Keratinocyte (primary cell): ENCODE measurements around the gene ZSCAN5A. TPM values are rescaled to one million over a fixed set of nuclear protein-coding genes. Genes with fewer than 3 reads are reported as not detected.
"Not testable (repeated sequence)": the region's sequence is repeated elsewhere in the genome, so short reads cannot be mapped to it uniquely, and the experiment has no call there.

Experiments used
- DNase-seq: peaks from one replicate; pipeline ENCODE4 v3.0.0-alpha.2; 2011; ENCODE audit warnings: low read depth, missing footprints, low spot score
- FAIRE-seq: peaks from 2 replicates; lab custom pipeline; 2011; peaks lifted over from hg19 to GRCh38; lab: Jason Lieb, UNC
- H2AFZ ChIP-seq: 2 replicates; pipeline ENCODE4 v1.6.0; 2012; ENCODE audit warnings: low read length, control low read depth, inconsistent platforms; ENCODE audit not compliant: control insufficient read depth
- H3K27ac ChIP-seq: 2 replicates; pipeline ENCODE4 v1.5.1; 2011; ENCODE audit warnings: low read length; ENCODE audit not compliant: control insufficient read depth, insufficient read depth
- H3K27me3 ChIP-seq: 3 replicates; pipeline ENCODE4 v1.6.0; 2011; ENCODE audit warnings: low read length; ENCODE audit not compliant: control insufficient read depth, insufficient read depth; ENCODE audit errors: extremely low read depth
- H3K36me3 ChIP-seq, 2 experiments: 2 replicates in 1 of 2; 3 replicates in 1 of 2; pipeline ENCODE4 v1.5.1; 2011; ENCODE audit warnings: low read length in 2 of 2, mild to moderate bottlenecking in 1 of 2; ENCODE audit not compliant: control insufficient read depth in 2 of 2, insufficient read depth in 2 of 2; ENCODE audit errors: extremely low read depth in 1 of 2
- H3K4me1 ChIP-seq: 3 replicates; pipeline ENCODE4 v1.5.1; 2011; ENCODE audit warnings: low read length; ENCODE audit not compliant: control insufficient read depth, insufficient read depth; ENCODE audit errors: extremely low read depth
- H3K4me2 ChIP-seq: 3 replicates; pipeline ENCODE4 v1.6.0; 2011; ENCODE audit warnings: low read depth, low read length; ENCODE audit not compliant: control insufficient read depth, insufficient read depth; ENCODE audit errors: extremely low read depth
- H3K4me3 ChIP-seq, 3 experiments: fragments of 200-600 bp in 1 of 3; sonication (generic) in 1 of 3; 2 replicates in 2 of 3; 3 replicates in 1 of 3; pipeline ENCODE4 v1.5.1; 2011 to 2016; ENCODE audit warnings: low read length in 3 of 3, mild to moderate bottlenecking in 3 of 3, control low read depth in 2 of 3, inconsistent platforms in 1 of 3, low read depth in 1 of 3, mixed read lengths in 1 of 3, mixed run types in 1 of 3, moderate library complexity in 1 of 3; ENCODE audit not compliant: control insufficient read depth in 2 of 3, insufficient read depth in 2 of 3; ENCODE audit errors: extremely low read depth in 1 of 3
- H3K79me2 ChIP-seq: 2 replicates; pipeline ENCODE4 v1.6.0; 2012; ENCODE audit warnings: low read length; ENCODE audit not compliant: control insufficient read depth, insufficient read depth
- H3K9ac ChIP-seq: 3 replicates; pipeline ENCODE4 v1.6.0; 2011; ENCODE audit warnings: low read length; ENCODE audit not compliant: control insufficient read depth, insufficient read depth; ENCODE audit errors: extremely low read depth
- H3K9me1 ChIP-seq: 3 replicates; pipeline ENCODE4 v1.6.0; 2011; ENCODE audit warnings: low read length; ENCODE audit not compliant: control insufficient read depth, insufficient read depth; ENCODE audit errors: extremely low read depth
- H3K9me3 ChIP-seq: 2 replicates; pipeline ENCODE4 v1.5.1; 2012; ENCODE audit warnings: low read depth, low read length; ENCODE audit not compliant: control insufficient read depth
- H4K20me1 ChIP-seq: 3 replicates; pipeline ENCODE4 v1.6.0; 2011; ENCODE audit warnings: low read length; ENCODE audit not compliant: control insufficient read depth, insufficient read depth; ENCODE audit errors: extremely low read depth
- CTCF ChIP-seq, 3 experiments: IDR thresholded peaks in 1 of 3; conservative IDR thresholded peaks in 1 of 3; optimal IDR thresholded peaks in 1 of 3; 2 replicates in 2 of 3; 3 replicates in 1 of 3; pipeline versions ENCODE3 to v1.5.1; 2011; ENCODE audit warnings: low read length in 3 of 3, mild to moderate bottlenecking in 3 of 3, moderate library complexity in 2 of 3, control low read depth in 1 of 3, inconsistent platforms in 1 of 3; ENCODE audit not compliant: insufficient read depth in 2 of 3; ENCODE audit errors: extremely low read depth in 1 of 3
- EZH2 ChIP-seq: IDR thresholded peaks from one replicate; pipeline ENCODE4 v1.6.1; 2012; ENCODE audit warnings: inconsistent platforms, mild to moderate bottlenecking, low read length, moderate library complexity
- dilution Hi-C: fragments of 300-500 bp; cut with MboI; formaldehyde crosslinking; loops from one replicate; pipeline ENCODE4 v1.7.0; 2020; ENCODE audit warnings: low sequenced_read_pairs; ENCODE audit not compliant: extremely low pct_ligation_motif_present
- polyA plus RNA-seq, 5 experiments: library from polyadenylated mRNA; depleted of rRNA in 3 of 5; stranded (reverse) in 3 of 5; stranded (forward) in 1 of 5; unstranded in 1 of 5; fragments of >200 nt; gene quantifications; 1 replicate in 1 of 5; 2 replicates in 3 of 5; 3 replicates in 1 of 5; pipeline versions ENCODE4 v1.2.1 to v1.2.3, GENCODE V29; 2011 to 2012; ENCODE audit warnings: missing spikeins in 2 of 5, low read depth in 1 of 5, low replicate concordance in 1 of 5

The ZSCAN5A gene
- polyA plus RNA-seq, 1 donor (not counting 4 experiments of a cell fraction or from before 2014, with no cell fraction given), result 6.1 TPM

GRCh38 chr19:56341948-56342347, 27.3 kb upstream of the ZSCAN5A start:
- H3K9me1 ChIP-seq, result no peaks in the 10 kb centered on the region
- DNase-seq (no peak), FAIRE-seq (no peak)
- no peak overlapping the region for H3K4me2 ChIP-seq
- H3K9ac ChIP-seq, result no peak overlapping the region
- dilution Hi-C loops, result no loop called here
- H4K20me1 ChIP-seq, result no peaks in the 10 kb centered on the region
- H3K9me3 ChIP-seq, result no peaks in the 10 kb centered on the region
- H3K27me3 ChIP-seq, result no peaks in the 10 kb centered on the region
- H2AFZ ChIP-seq, result no peak overlapping the region
- H3K4me3 ChIP-seq, result no peak overlapping the region
- H3K79me2 ChIP-seq, result no peaks in the 10 kb centered on the region
- no peaks in the 10 kb centered on the region for H3K36me3 ChIP-seq
- H3K4me1 ChIP-seq, result no peaks in the 10 kb centered on the region
- TF ChIP-seq CTCF (optimal IDR thresholded peaks at IDR 0.05 in 1 of 3, IDR thresholded peaks at IDR 0.05 in 1 of 3, conservative IDR thresholded peaks at IDR 0.05 in 1 of 3; ENCODE audit: extremely low read depth in 1 of 3, insufficient read depth in 2 of 3, low read length in 3 of 3) (no peak), EZH2 (no peak)
- H3K27ac ChIP-seq, result no peak overlapping the region

GRCh38 chr19:56339031-56339430, 24.4 kb upstream of the ZSCAN5A start:
- FAIRE-seq, H4K20me1 ChIP-seq, H3K4me1 ChIP-seq, H3K9ac ChIP-seq, H3K27me3 ChIP-seq, H3K9me1 ChIP-seq, H3K9me3 ChIP-seq, H3K79me2 ChIP-seq, H3K4me2 ChIP-seq, H3K27ac ChIP-seq, DNase-seq, H2AFZ ChIP-seq, dilution Hi-C loops, H3K36me3 ChIP-seq, H3K4me3 ChIP-seq: not testable (repeated sequence)

- H3K9me1 ChIP-seq, H2AFZ ChIP-seq, H3K27ac ChIP-seq, FAIRE-seq, H3K4me2 ChIP-seq, H3K9me3 ChIP-seq, H3K79me2 ChIP-seq, H3K4me3 ChIP-seq, H3K4me1 ChIP-seq, DNase-seq, H4K20me1 ChIP-seq, H3K9ac ChIP-seq, H3K36me3 ChIP-seq, H3K27me3 ChIP-seq, dilution Hi-C loops: not testable (repeated sequence)
These were observed 22.4 kb upstream of the ZSCAN5A start for GRCh38 chr19:56337077-56337476.

GRCh38 chr19:56335371-56335770, 20.7 kb upstream of the ZSCAN5A start:
- DNase-seq, dilution Hi-C loops, H3K4me3 ChIP-seq, H3K27ac ChIP-seq, H3K9me1 ChIP-seq, H3K36me3 ChIP-seq, H3K4me1 ChIP-seq, H3K9me3 ChIP-seq, H3K9ac ChIP-seq, H3K4me2 ChIP-seq, H2AFZ ChIP-seq, H4K20me1 ChIP-seq, FAIRE-seq, H3K27me3 ChIP-seq, H3K79me2 ChIP-seq: not testable (repeated sequence)
